ENCODE measurements around the gene RXFP1. TPM values are rescaled to one million over a fixed set of nuclear protein-coding genes. Genes with fewer than 3 reads are reported as not detected.

Gene RXFP1
- total and polyA plus RNA-seq, 7 donors: 0.09 TPM; not detected in 6

DNA sequence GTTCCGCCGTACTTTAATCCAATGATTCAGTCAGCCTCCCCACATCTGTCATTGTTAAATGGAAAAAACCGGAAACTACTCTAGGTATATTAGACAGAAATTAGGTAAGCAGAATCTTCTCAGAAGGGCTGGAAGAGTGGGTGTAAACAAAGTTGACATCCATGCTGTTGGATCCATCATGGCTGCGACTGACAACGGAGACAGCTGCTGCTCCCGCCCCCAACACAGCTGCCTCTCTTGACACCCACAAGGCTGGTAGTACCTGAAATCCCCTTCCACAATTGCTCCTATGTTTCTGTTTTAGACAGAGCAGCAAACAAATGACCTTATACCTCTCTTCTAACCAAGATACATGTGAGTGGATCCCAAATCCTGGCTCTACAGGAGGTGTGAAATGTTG lies 66.6 kb downstream of the RXFP1 start:
- Histone ChIP-seq H3K4me3 (no peak overlapping the region), H3K9me3 (no peaks in the 10 kb centered on the region), H3K27me3 (no peaks in the 10 kb centered on the region), H3K36me3 (no peaks in the 10 kb centered on the region), H3K4me1 (no peaks in the 10 kb centered on the region), H3K27ac (no peak overlapping the region)
- 91 to 98% methylated on average over 6 of the region's 6 CpGs for WGBS, 2 donors
- TF ChIP-seq EP300 (IDR thresholded peaks at IDR 0.05): no peak
- TF ChIP-seq, protein P1, sequence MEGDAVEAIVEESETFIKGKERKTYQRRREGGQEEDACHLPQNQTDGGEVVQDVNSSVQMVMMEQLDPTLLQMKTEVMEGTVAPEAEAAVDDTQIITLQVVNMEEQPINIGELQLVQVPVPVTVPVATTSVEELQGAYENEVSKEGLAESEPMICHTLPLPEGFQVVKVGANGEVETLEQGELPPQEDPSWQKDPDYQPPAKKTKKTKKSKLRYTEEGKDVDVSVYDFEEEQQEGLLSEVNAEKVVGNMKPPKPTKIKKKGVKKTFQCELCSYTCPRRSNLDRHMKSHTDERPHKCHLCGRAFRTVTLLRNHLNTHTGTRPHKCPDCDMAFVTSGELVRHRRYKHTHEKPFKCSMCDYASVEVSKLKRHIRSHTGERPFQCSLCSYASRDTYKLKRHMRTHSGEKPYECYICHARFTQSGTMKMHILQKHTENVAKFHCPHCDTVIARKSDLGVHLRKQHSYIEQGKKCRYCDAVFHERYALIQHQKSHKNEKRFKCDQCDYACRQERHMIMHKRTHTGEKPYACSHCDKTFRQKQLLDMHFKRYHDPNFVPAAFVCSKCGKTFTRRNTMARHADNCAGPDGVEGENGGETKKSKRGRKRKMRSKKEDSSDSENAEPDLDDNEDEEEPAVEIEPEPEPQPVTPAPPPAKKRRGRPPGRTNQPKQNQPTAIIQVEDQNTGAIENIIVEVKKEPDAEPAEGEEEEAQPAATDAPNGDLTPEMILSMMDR (IDR thresholded peaks at IDR 0.05): no peak
- TF ChIP-seq POLR2A (IDR thresholded peaks at IDR 0.05): no peak
- no peak for TF ChIP-seq POLR2AphosphoS5 (IDR thresholded peaks at IDR 0.05)
- no peak for DNase-seq
- intact Hi-C loops (cut with DNase I): no loop called here

DNA sequence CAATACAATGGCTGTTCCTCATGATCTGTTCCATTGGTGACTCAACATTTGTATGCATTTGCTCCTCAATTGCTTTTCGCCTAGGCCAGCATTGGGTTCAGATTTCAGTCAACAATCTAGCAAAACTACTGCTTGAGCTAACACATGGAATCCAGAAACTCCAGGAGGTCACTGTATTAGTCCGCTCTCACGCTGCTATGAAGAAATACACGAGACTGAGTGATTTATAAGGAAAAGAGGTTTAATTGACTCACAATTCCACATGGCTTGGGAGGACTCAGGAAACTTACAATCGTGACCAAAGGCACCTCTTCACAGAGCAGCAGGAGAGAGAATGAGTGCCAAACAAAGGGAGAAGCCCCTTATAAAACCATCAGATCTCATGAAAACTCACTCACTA lies 67.1 kb downstream of the RXFP1 start:
- H3K27ac ChIP-seq: no peak overlapping the region
- TF ChIP-seq EP300 (IDR thresholded peaks at IDR 0.05) (no peak), POLR2AphosphoS5 (IDR thresholded peaks at IDR 0.05) (no peak), POLR2A (IDR thresholded peaks at IDR 0.05) (no peak)
- TF ChIP-seq, protein P1 (IDR thresholded peaks at IDR 0.05): no peak
- no peak overlapping the region for H3K4me3 ChIP-seq
- no peaks in the 10 kb centered on the region for H3K27me3 ChIP-seq
- no peaks in the 10 kb centered on the region for H3K4me1 ChIP-seq
- intact Hi-C loops (cut with DNase I): no loop called here
- DNase-seq: no peak
- H3K9me3 ChIP-seq: no peaks in the 10 kb centered on the region
- 85 to 88% methylated on average over 5 of the region's 5 CpGs for WGBS, 2 donors
- H3K36me3 ChIP-seq: no peaks in the 10 kb centered on the region

DNA sequence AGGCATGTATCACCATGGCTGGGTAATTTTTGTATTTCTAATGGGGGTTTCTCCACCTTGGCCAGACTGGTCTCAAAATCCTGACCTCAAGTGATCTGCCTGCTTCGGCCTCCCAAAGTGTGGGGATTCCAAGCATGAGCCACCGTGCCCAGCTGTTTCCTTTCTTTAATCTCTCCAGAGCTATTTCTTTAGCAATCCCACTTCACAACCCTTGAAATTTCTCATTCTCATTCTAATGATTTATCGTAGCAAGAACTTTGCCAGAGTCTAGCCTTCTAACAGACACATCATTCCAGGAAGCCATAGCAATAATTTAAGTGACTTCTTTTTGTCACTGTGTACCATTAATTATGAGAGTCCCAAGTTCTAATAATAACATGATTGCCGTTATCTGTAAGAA lies 68.6 kb downstream of the RXFP1 start:
- Histone ChIP-seq H3K27ac (no peak overlapping the region), H3K36me3 (no peaks in the 10 kb centered on the region), H3K9me3 (no peaks in the 10 kb centered on the region), H3K4me3 (no peak overlapping the region), H3K27me3 (no peaks in the 10 kb centered on the region), H3K4me1 (no peaks in the 10 kb centered on the region)
- DNase-seq: no peak
- 44 to 76% methylated on average over 4 of the region's 4 CpGs for WGBS, 2 donors
- intact Hi-C loops (cut with DNase I): no loop called here
- no peak for TF ChIP-seq POLR2A (IDR thresholded peaks at IDR 0.05)

DNA sequence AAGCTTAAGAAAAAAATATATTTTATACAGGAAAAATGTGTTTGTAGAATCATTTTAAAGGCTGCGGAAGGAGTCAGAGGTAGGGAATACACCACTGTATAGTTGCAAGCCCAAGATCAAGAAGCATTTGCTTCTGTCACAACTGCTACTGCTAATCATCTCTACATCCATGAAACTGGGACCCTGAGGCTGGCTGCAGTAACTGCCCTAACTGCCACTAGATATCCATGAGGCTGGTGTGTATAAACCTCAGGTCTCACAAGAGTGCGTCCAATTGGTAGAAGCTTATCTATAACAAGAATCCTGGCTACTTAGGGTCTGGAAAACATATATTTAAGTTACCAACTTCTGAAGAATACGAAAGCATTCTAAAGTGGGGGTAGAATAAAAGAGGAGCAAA lies 69.1 kb downstream of the RXFP1 start:
- H3K4me1 ChIP-seq: no peaks in the 10 kb centered on the region
- WGBS, 2 donors: 73 to 86% methylated on average over 3 of the region's 3 CpGs

DNA sequence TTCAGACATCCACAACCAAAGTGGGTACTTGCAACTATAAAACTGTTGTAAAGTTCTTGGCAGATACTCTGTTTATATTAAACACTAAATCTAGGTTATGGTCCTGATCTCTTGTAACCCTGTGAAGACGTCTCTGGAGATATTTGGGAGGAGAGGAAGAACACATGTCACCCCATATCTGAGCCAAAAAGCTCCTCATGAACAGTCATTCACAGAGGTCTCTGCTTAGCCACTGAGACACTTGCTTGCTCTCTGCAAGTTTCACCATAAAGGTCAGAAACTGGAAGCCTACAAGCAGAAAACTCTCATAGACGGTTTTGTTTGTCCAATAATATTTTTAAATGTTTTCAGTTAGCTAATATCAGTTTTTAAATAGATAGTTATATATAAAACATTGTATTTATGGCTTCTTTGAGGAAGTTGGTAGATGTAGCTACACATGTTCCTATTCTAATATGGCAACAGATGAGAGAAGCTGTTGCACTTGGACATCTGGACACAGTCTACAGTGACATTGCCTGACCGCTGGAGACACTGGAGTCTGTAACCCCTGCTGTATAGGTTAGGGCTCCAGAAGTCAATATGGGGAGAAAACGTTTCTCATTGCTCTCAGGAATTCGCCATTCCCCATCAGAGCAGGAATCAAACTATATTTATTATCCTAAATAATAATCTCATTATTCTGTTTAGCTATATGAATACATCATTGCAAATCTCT lies 76.4 kb downstream of the RXFP1 start:
- Histone ChIP-seq H3K36me3 (no peaks in the 10 kb centered on the region), H3K4me3 (no peak overlapping the region), H3K4me1 (peaks cover 0 to 8% (median 0%) of the 10 kb centered on the region in 4 donors), H3K27me3 (no peaks in the 10 kb centered on the region), H3K9me3 (no peaks in the 10 kb centered on the region), H3K27ac (no peak overlapping the region)
- DNase-seq: no peak
- intact Hi-C loops (cut with DNase I): no loop called here
- WGBS, 2 donors: 46 to 73% methylated on average over 5 of the region's 5 CpGs
- TF ChIP-seq POLR2A (IDR thresholded peaks at IDR 0.05) (no peak), POLR2AphosphoS5 (IDR thresholded peaks at IDR 0.05) (no peak), EP300 (IDR thresholded peaks at IDR 0.05) (no peak)
- TF ChIP-seq, protein P1 (IDR thresholded peaks at IDR 0.05): no peak

More for the DNA sequence above, 69.1 kb downstream of the RXFP1 start:
- TF ChIP-seq POLR2AphosphoS5 (IDR thresholded peaks at IDR 0.05) (no peak), EP300 (IDR thresholded peaks at IDR 0.05) (no peak), POLR2A (IDR thresholded peaks at IDR 0.05) (no peak)
- TF ChIP-seq, protein P1 (IDR thresholded peaks at IDR 0.05): no peak
- Histone ChIP-seq H3K36me3 (no peaks in the 10 kb centered on the region), H3K27ac (no peak overlapping the region), H3K4me3 (no peak overlapping the region), H3K9me3 (no peaks in the 10 kb centered on the region), H3K27me3 (no peaks in the 10 kb centered on the region)
- DNase-seq: no peak
- intact Hi-C loops (cut with DNase I): no loop called here
